ENCODE results near the gene ADAMTS13.
"Not testable (repeated sequence)": the region's sequence is repeated elsewhere in the genome, so short reads cannot be mapped to it uniquely, and the experiment has no call there.

The ADAMTS13 gene

GRCh38 chr9:133443982-133444381 lies 21.8 kb downstream of the ADAMTS13 start:
- Histone ChIP-seq H3K9me3 (ENCODE audit: control insufficient read depth, low read depth, low read length) (no peaks in the 10 kb centered on the region), H3K36me3 (ENCODE audit: control insufficient read depth, low read depth, low read length) (no peaks in the 10 kb centered on the region), H3K4me1 (ENCODE audit: control insufficient read depth, low read depth, low read length) (no peaks in the 10 kb centered on the region), H3K9ac (ENCODE audit: low read length) (no peak overlapping the region), H3K27ac (ENCODE audit: low read length) (no peak overlapping the region), H3K27me3 (ENCODE audit: control insufficient read depth, insufficient read depth, low read length) (no peaks in the 10 kb centered on the region), H3K4me3 (ENCODE audit: low read length) (no peak overlapping the region)

GRCh38 chr9:133445293-133445969 lies 23.3 kb downstream of the ADAMTS13 start:
- H3K9me3 ChIP-seq (ENCODE audit: control insufficient read depth, low read depth, low read length): no peaks in the 10 kb centered on the region
- H3K27ac ChIP-seq (ENCODE audit: low read length): no peak overlapping the region
- no peaks in the 10 kb centered on the region for H3K36me3 ChIP-seq (ENCODE audit: control insufficient read depth, low read depth, low read length)
- no peak overlapping the region for H3K4me3 ChIP-seq (ENCODE audit: low read length)
- no peak overlapping the region for H3K9ac ChIP-seq (ENCODE audit: low read length)
- H3K4me1 ChIP-seq (ENCODE audit: control insufficient read depth, low read depth, low read length): no peaks in the 10 kb centered on the region
- H3K27me3 ChIP-seq (ENCODE audit: control insufficient read depth, insufficient read depth, low read length): no peaks in the 10 kb centered on the region

- H3K27me3 ChIP-seq (ENCODE audit: control insufficient read depth, insufficient read depth, low read length): no peaks in the 10 kb centered on the region
- H3K4me3 ChIP-seq (ENCODE audit: low read length): no peak overlapping the region
- no peaks in the 10 kb centered on the region for H3K9me3 ChIP-seq (ENCODE audit: control insufficient read depth, low read depth, low read length)
- no peak overlapping the region for H3K9ac ChIP-seq (ENCODE audit: low read length)
- H3K27ac ChIP-seq (ENCODE audit: low read length): no peak overlapping the region
- H3K4me1 ChIP-seq (ENCODE audit: control insufficient read depth, low read depth, low read length): no peaks in the 10 kb centered on the region
- no peaks in the 10 kb centered on the region for H3K36me3 ChIP-seq (ENCODE audit: control insufficient read depth, low read depth, low read length)
Measured at GRCh38 chr9:133448487-133448972, 26.4 kb downstream of the ADAMTS13 start.

- no peak overlapping the region for H3K9ac ChIP-seq (ENCODE audit: low read length)
- H3K4me3 ChIP-seq (ENCODE audit: low read length): no peak overlapping the region
- no peaks in the 10 kb centered on the region for H3K27me3 ChIP-seq (ENCODE audit: control insufficient read depth, insufficient read depth, low read length)
- no peaks in the 10 kb centered on the region for H3K4me1 ChIP-seq (ENCODE audit: control insufficient read depth, low read depth, low read length)
- H3K27ac ChIP-seq (ENCODE audit: low read length): no peak overlapping the region
- no peaks in the 10 kb centered on the region for H3K36me3 ChIP-seq (ENCODE audit: control insufficient read depth, low read depth, low read length)
- H3K9me3 ChIP-seq (ENCODE audit: control insufficient read depth, low read depth, low read length): no peaks in the 10 kb centered on the region
Measured at GRCh38 chr9:133449760-133450159, 27.6 kb downstream of the ADAMTS13 start.

GRCh38 chr9:133451865-133452264 lies 29.7 kb downstream of the ADAMTS13 start:
- not testable (repeated sequence) for H3K27ac ChIP-seq (ENCODE audit: low read length); H3K27me3 ChIP-seq (ENCODE audit: control insufficient read depth, insufficient read depth, low read length)

GRCh38 chr9:133452562-133452961 lies 30.4 kb downstream of the ADAMTS13 start:
- no peaks in the 10 kb centered on the region for H3K27me3 ChIP-seq (ENCODE audit: control insufficient read depth, insufficient read depth, low read length)
- H3K9ac ChIP-seq (ENCODE audit: low read length): no peak overlapping the region
- no peaks in the 10 kb centered on the region for H3K4me1 ChIP-seq (ENCODE audit: control insufficient read depth, low read depth, low read length)
- no peak overlapping the region for H3K4me3 ChIP-seq (ENCODE audit: low read length)
- no peak overlapping the region for H3K27ac ChIP-seq (ENCODE audit: low read length)
- H3K36me3 ChIP-seq (ENCODE audit: control insufficient read depth, low read depth, low read length): no peaks in the 10 kb centered on the region
- no peaks in the 10 kb centered on the region for H3K9me3 ChIP-seq (ENCODE audit: control insufficient read depth, low read depth, low read length)

More at GRCh38 chr9:133451865-133452264, 29.7 kb downstream of the ADAMTS13 start:
- not testable (repeated sequence) for H3K36me3 ChIP-seq (ENCODE audit: control insufficient read depth, low read depth, low read length); H3K4me3 ChIP-seq (ENCODE audit: low read length); H3K4me1 ChIP-seq (ENCODE audit: control insufficient read depth, low read depth, low read length); H3K9ac ChIP-seq (ENCODE audit: low read length); H3K9me3 ChIP-seq (ENCODE audit: control insufficient read depth, low read depth, low read length)

- H3K9ac ChIP-seq (ENCODE audit: low read length): no peak overlapping the region
- no peak overlapping the region for H3K4me3 ChIP-seq (ENCODE audit: low read length)
- H3K27ac ChIP-seq (ENCODE audit: low read length): no peak overlapping the region
- no peaks in the 10 kb centered on the region for H3K9me3 ChIP-seq (ENCODE audit: control insufficient read depth, low read depth, low read length)
- H3K27me3 ChIP-seq (ENCODE audit: control insufficient read depth, insufficient read depth, low read length): peaks cover 3% of the 10 kb centered on the region
- no peaks in the 10 kb centered on the region for H3K4me1 ChIP-seq (ENCODE audit: control insufficient read depth, low read depth, low read length)
- no peaks in the 10 kb centered on the region for H3K36me3 ChIP-seq (ENCODE audit: control insufficient read depth, low read depth, low read length)
Measured at GRCh38 chr9:133453651-133454050, 31.5 kb downstream of the ADAMTS13 start.

GRCh38 chr9:133454325-133454724 lies 32.2 kb downstream of the ADAMTS13 start:
- H3K4me3 ChIP-seq (ENCODE audit: low read length): no peak overlapping the region
- H3K9ac ChIP-seq (ENCODE audit: low read length): no peak overlapping the region
- H3K27ac ChIP-seq (ENCODE audit: low read length): no peak overlapping the region
- no peaks in the 10 kb centered on the region for H3K9me3 ChIP-seq (ENCODE audit: control insufficient read depth, low read depth, low read length)
- peaks cover 7% of the 10 kb centered on the region for H3K27me3 ChIP-seq (ENCODE audit: control insufficient read depth, insufficient read depth, low read length)
- H3K4me1 ChIP-seq (ENCODE audit: control insufficient read depth, low read depth, low read length): no peaks in the 10 kb centered on the region
- H3K36me3 ChIP-seq (ENCODE audit: control insufficient read depth, low read depth, low read length): no peaks in the 10 kb centered on the region

GRCh38 chr9:133454943-133455673 lies 32.9 kb downstream of the ADAMTS13 start:
- Histone ChIP-seq H3K9ac (ENCODE audit: low read length) (no peak overlapping the region), H3K36me3 (ENCODE audit: control insufficient read depth, low read depth, low read length) (no peaks in the 10 kb centered on the region), H3K4me3 (ENCODE audit: low read length) (no peak overlapping the region), H3K27ac (ENCODE audit: low read length) (no peak overlapping the region), H3K4me1 (ENCODE audit: control insufficient read depth, low read depth, low read length) (no peaks in the 10 kb centered on the region), H3K27me3 (ENCODE audit: control insufficient read depth, insufficient read depth, low read length) (peaks cover 7% of the 10 kb centered on the region), H3K9me3 (ENCODE audit: control insufficient read depth, low read depth, low read length) (no peaks in the 10 kb centered on the region)

GRCh38 chr9:133455936-133456335 lies 33.8 kb downstream of the ADAMTS13 start:
- Histone ChIP-seq H3K27me3 (ENCODE audit: control insufficient read depth, insufficient read depth, low read length) (peaks cover 7% of the 10 kb centered on the region), H3K27ac (ENCODE audit: low read length) (no peak overlapping the region), H3K4me3 (ENCODE audit: low read length) (no peak overlapping the region), H3K9me3 (ENCODE audit: control insufficient read depth, low read depth, low read length) (no peaks in the 10 kb centered on the region), H3K36me3 (ENCODE audit: control insufficient read depth, low read depth, low read length) (no peaks in the 10 kb centered on the region), H3K4me1 (ENCODE audit: control insufficient read depth, low read depth, low read length) (peaks cover 1% of the 10 kb centered on the region), H3K9ac (ENCODE audit: low read length) (no peak overlapping the region)

GRCh38 chr9:133456409-133456808 lies 34.2 kb downstream of the ADAMTS13 start:
- Histone ChIP-seq H3K27me3 (ENCODE audit: control insufficient read depth, insufficient read depth, low read length) (peaks cover 7% of the 10 kb centered on the region), H3K9me3 (ENCODE audit: control insufficient read depth, low read depth, low read length) (no peaks in the 10 kb centered on the region), H3K9ac (ENCODE audit: low read length) (no peak overlapping the region), H3K36me3 (ENCODE audit: control insufficient read depth, low read depth, low read length) (no peaks in the 10 kb centered on the region), H3K27ac (ENCODE audit: low read length) (no peak overlapping the region), H3K4me1 (ENCODE audit: control insufficient read depth, low read depth, low read length) (peaks cover 4% of the 10 kb centered on the region), H3K4me3 (ENCODE audit: low read length) (no peak overlapping the region)

- Histone ChIP-seq H3K4me3 (ENCODE audit: low read length) (no peak overlapping the region), H3K36me3 (ENCODE audit: control insufficient read depth, low read depth, low read length) (no peaks in the 10 kb centered on the region), H3K9ac (ENCODE audit: low read length) (no peak overlapping the region), H3K9me3 (ENCODE audit: control insufficient read depth, low read depth, low read length) (no peaks in the 10 kb centered on the region), H3K27me3 (ENCODE audit: control insufficient read depth, insufficient read depth, low read length) (peaks cover 7% of the 10 kb centered on the region), H3K27ac (ENCODE audit: low read length) (no peak overlapping the region), H3K4me1 (ENCODE audit: control insufficient read depth, low read depth, low read length) (peaks cover 4% of the 10 kb centered on the region)
Measured at GRCh38 chr9:133457233-133457632, 35.1 kb downstream of the ADAMTS13 start.
